ENCODE measurements around the gene SHC2. TPM values are rescaled to one million over a fixed set of nuclear protein-coding genes. Genes with fewer than 3 reads are reported as not detected.

Gene SHC2
- total and polyA plus RNA-seq, 2 of the 13 experiments (the other 11 are each of a cell fraction or from before 2014, with no cell fraction given) = 9.0 to 18.3 TPM

DNA sequence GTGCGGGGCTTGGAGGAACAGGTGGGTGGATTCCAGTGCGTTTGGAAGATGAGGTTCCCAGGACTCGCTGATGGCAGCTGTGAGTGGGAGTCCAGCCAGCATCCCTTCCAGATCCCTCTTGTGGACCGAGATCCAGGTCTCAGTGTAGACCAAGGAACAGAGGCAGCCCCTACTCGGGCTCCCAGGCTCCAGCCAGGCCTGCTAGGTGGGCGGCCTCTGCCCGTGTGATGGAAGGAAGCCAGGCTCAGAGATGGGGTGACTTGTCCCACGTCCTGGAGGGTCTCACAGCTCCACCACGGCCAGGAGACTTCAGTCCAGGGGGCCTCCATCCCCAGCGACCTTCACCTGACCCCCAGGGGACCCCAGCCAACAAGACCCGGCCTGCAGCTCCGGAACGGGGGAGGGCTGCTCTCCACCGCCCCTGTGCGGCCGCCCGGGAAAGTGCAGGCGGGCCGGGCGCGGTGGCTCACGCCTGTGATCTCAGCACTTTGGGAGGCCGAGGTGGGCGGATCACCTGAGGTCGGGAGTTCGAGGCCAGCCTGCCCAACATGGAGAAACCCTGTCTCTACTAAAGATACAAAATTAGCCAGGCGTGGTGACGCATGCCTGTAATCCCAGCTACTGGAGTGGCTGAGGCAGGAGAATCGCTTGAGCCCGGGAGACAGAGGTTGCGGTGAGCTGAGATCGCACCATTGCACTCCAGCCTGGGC is 34.7 kb upstream of the SHC2 start (continued):
- TF ChIP-seq FOXA1 (IDR thresholded peaks at IDR 0.05) (no peak), FOXA1 (CRISPR knock-in tag; IDR thresholded peaks at IDR 0.05) (0 out of 2 replicates have a peak, but pooled peaks have one; percentile 5), CHD4 (IDR thresholded peaks at IDR 0.05; ENCODE audit: borderline replicate concordance, low read length) (peak; percentile 65; the same call in 1 of the 2 replicates), HOXA9 (CRISPR knock-in tag; IDR thresholded peaks at IDR 0.05; ENCODE audit: borderline replicate concordance) (no peak), ZFX (CRISPR knock-in tag; IDR thresholded peaks at IDR 0.05; ENCODE audit: low read depth) (peak; percentile 17; the same call in 1 of the 2 replicates), ZNF501 (CRISPR knock-in tag; IDR thresholded peaks at IDR 0.05) (peak; percentile 72), ZNF136 (CRISPR knock-in tag; IDR thresholded peaks at IDR 0.05; ENCODE audit: low read depth) (peak; percentile 43; the same call in 1 of the 2 replicates), ARNTL (CRISPR knock-in tag; IDR thresholded peaks at IDR 0.05) (no peak), FOXA3 (CRISPR knock-in tag; IDR thresholded peaks at IDR 0.05) (0 out of 2 replicates have a peak, but pooled peaks have one; percentile 13), KDM5B (CRISPR knock-in tag; IDR thresholded peaks at IDR 0.05; ENCODE audit: borderline replicate concordance) (peak; percentile 1; the same call in 1 of the 2 replicates), RCOR2 (CRISPR knock-in tag; IDR thresholded peaks at IDR 0.05) (peak; percentile 85), ZNF382 (CRISPR knock-in tag; IDR thresholded peaks at IDR 0.05; ENCODE audit: borderline replicate concordance) (no peak), NR2F1 (CRISPR knock-in tag; IDR thresholded peaks at IDR 0.05) (peak in 1 of 2 experiments; percentile 29; a peak in 1 of 4 replicates), CREB1 (IDR thresholded peaks at IDR 0.05) (0 out of 2 replicates have a peak, but pooled peaks have one; percentile 3), CREB1 (CRISPR knock-in tag; IDR thresholded peaks at IDR 0.05) (no peak), MXD3 (CRISPR knock-in tag; IDR thresholded peaks at IDR 0.05) (0 out of 2 replicates have a peak, but pooled peaks have one; percentile 38), MTERF4 (CRISPR knock-in tag; IDR thresholded peaks at IDR 0.05) (0 out of 2 replicates have a peak, but pooled peaks have one; percentile 60)
- TF ChIP-seq, protein P1, sequence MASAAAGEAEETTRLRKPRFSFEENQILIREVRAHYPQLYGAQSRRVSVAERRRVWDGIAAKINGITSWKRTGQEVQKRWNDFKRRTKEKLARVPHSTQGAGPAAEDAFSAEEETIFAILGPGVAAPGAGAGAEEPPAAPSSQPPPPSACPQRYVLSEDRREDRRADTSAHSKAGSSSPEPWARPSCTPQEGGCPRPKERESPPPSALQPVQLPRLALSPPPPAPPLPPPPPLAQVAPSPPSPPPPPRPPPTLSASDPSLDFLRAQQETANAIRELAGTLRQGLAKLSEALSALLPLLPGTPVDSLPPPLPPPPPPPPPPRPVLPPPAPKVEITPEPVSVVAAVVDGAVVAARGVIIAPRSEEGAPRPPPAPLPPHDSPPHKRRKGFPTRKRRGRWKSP (CRISPR knock-in tag; IDR thresholded peaks at IDR 0.05) = no peak
- TF ChIP-seq, protein P2, sequence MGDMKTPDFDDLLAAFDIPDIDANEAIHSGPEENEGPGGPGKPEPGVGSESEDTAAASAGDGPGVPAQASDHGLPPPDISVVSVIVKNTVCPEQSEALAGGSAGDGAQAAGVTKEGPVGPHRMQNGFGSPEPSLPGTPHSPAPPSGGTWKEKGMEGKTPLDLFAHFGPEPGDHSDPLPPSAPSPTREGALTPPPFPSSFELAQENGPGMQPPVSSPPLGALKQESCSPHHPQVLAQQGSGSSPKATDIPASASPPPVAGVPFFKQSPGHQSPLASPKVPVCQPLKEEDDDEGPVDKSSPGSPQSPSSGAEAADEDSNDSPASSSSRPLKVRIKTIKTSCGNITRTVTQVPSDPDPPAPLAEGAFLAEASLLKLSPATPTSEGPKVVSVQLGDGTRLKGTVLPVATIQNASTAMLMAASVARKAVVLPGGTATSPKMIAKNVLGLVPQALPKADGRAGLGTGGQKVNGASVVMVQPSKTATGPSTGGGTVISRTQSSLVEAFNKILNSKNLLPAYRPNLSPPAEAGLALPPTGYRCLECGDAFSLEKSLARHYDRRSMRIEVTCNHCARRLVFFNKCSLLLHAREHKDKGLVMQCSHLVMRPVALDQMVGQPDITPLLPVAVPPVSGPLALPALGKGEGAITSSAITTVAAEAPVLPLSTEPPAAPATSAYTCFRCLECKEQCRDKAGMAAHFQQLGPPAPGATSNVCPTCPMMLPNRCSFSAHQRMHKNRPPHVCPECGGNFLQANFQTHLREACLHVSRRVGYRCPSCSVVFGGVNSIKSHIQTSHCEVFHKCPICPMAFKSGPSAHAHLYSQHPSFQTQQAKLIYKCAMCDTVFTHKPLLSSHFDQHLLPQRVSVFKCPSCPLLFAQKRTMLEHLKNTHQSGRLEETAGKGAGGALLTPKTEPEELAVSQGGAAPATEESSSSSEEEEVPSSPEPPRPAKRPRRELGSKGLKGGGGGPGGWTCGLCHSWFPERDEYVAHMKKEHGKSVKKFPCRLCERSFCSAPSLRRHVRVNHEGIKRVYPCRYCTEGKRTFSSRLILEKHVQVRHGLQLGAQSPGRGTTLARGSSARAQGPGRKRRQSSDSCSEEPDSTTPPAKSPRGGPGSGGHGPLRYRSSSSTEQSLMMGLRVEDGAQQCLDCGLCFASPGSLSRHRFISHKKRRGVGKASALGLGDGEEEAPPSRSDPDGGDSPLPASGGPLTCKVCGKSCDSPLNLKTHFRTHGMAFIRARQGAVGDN (CRISPR knock-in tag; IDR thresholded peaks at IDR 0.05) = peak; percentile 62
- TF ChIP-seq, protein P3, sequence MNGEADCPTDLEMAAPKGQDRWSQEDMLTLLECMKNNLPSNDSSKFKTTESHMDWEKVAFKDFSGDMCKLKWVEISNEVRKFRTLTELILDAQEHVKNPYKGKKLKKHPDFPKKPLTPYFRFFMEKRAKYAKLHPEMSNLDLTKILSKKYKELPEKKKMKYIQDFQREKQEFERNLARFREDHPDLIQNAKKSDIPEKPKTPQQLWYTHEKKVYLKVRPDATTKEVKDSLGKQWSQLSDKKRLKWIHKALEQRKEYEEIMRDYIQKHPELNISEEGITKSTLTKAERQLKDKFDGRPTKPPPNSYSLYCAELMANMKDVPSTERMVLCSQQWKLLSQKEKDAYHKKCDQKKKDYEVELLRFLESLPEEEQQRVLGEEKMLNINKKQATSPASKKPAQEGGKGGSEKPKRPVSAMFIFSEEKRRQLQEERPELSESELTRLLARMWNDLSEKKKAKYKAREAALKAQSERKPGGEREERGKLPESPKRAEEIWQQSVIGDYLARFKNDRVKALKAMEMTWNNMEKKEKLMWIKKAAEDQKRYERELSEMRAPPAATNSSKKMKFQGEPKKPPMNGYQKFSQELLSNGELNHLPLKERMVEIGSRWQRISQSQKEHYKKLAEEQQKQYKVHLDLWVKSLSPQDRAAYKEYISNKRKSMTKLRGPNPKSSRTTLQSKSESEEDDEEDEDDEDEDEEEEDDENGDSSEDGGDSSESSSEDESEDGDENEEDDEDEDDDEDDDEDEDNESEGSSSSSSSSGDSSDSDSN (CRISPR knock-in tag; IDR thresholded peaks at IDR 0.05) = peak; percentile 50; the same call in 1 of the 2 replicates
